WTC11 (cell line): ENCODE data around the gene MVP. TPM values are rescaled to one million over a fixed set of nuclear protein-coding genes. Genes with fewer than 3 reads are reported as not detected.
A peak's percentile ranks its signal among the peaks of the same experiment; 100 is the strongest.

Experiments
- AR ChIP-seq: fragments of 250-450 bp; sonication (Bioruptor Pico); IDR thresholded peaks from 2 replicates; pipeline ENCODE4 v1.9.0; 2021; ENCODE audit warnings: mild to moderate bottlenecking
- ATF1 ChIP-seq: sonication (generic); formaldehyde crosslinking; IDR thresholded peaks from 2 replicates; pipeline ENCODE4 v1.8.1; 2023; ENCODE audit warnings: mild to moderate bottlenecking, moderate library complexity, missing genetic modification reagents
- CREB1 ChIP-seq: sonication (generic); formaldehyde crosslinking; IDR thresholded peaks from 2 replicates; pipeline ENCODE4 v1.8.0; 2023; ENCODE audit warnings: mild to moderate bottlenecking, missing genetic modification reagents
- ELF4 ChIP-seq: sonication (generic); formaldehyde crosslinking; IDR thresholded peaks from 2 replicates; pipeline ENCODE4 v1.8.1; 2022; ENCODE audit warnings: low read depth, mild to moderate bottlenecking, moderate library complexity, missing genetic modification reagents
- FOXJ3 ChIP-seq: sonication (generic); formaldehyde crosslinking; IDR thresholded peaks from 2 replicates; pipeline ENCODE4 v1.9.0; 2021; ENCODE audit warnings: missing genetic modification reagents, mild to moderate bottlenecking, borderline replicate concordance
- GABPB1 ChIP-seq: sonication (generic); formaldehyde crosslinking; IDR thresholded peaks from 2 replicates; pipeline ENCODE4 v1.8.1; 2023; ENCODE audit warnings: mild to moderate bottlenecking, missing genetic modification reagents
- GTF2I ChIP-seq: fragments of 250-450 bp; sonication (Bioruptor Pico); conservative IDR thresholded peaks from 2 replicates; pipeline ENCODE4 v1.4.0; 2021; ENCODE audit warnings: mild to moderate bottlenecking
- JUN ChIP-seq: sonication (generic); formaldehyde crosslinking; IDR thresholded peaks from 2 replicates; pipeline ENCODE4 v1.8.0; 2023; ENCODE audit warnings: mild to moderate bottlenecking, missing genetic modification reagents
- MAX ChIP-seq: sonication (generic); formaldehyde crosslinking; IDR thresholded peaks from 2 replicates; pipeline ENCODE4 v1.8.0; 2022; ENCODE audit warnings: mild to moderate bottlenecking, missing genetic modification reagents
- NR2C2 ChIP-seq: sonication (generic); formaldehyde crosslinking; IDR thresholded peaks from 2 replicates; pipeline ENCODE4 v1.8.0; 2022; ENCODE audit warnings: mild to moderate bottlenecking, missing genetic modification reagents
- PRRX2 ChIP-seq: fragments of 250-450 bp; sonication (Bioruptor Pico); IDR thresholded peaks from 2 replicates; pipeline ENCODE4 v1.8.0; 2021; ENCODE audit warnings: mild to moderate bottlenecking
- USF1 ChIP-seq: sonication (generic); formaldehyde crosslinking; IDR thresholded peaks from 2 replicates; pipeline ENCODE4 v1.8.0; 2022; ENCODE audit warnings: mild to moderate bottlenecking, missing genetic modification reagents
- ZBTB21 ChIP-seq: sonication (generic); formaldehyde crosslinking; IDR thresholded peaks from 2 replicates; pipeline ENCODE4 v1.8.1; 2023; ENCODE audit warnings: mild to moderate bottlenecking, missing genetic modification reagents, borderline replicate concordance
- ZNF232 ChIP-seq: sonication (generic); formaldehyde crosslinking; IDR thresholded peaks from 2 replicates; pipeline ENCODE4 v1.8.0; 2022; ENCODE audit warnings: mild to moderate bottlenecking, missing genetic modification reagents
- ZNF416 ChIP-seq: fragments of 250-450 bp; sonication (Bioruptor Pico); IDR thresholded peaks from 2 replicates; pipeline ENCODE4 v1.9.0; 2021; ENCODE audit warnings: mild to moderate bottlenecking, inconsistent platforms
- ZSCAN18 ChIP-seq: fragments of 250-450 bp; sonication (Bioruptor Pico); IDR thresholded peaks from 2 replicates; pipeline ENCODE4 v2.1.2; 2022; ENCODE audit warnings: mild to moderate bottlenecking, moderate library complexity
- total RNA-seq: library from RNA; stranded (reverse); gene quantifications from 3 replicates; pipeline ENCODE4 v1.2.3, GENCODE V29; 2021
- TF ChIP-seq, protein P1 (sequence below): sonication (generic); formaldehyde crosslinking; IDR thresholded peaks from 2 replicates; pipeline ENCODE4 v1.8.1; 2022; ENCODE audit warnings: mild to moderate bottlenecking, missing genetic modification reagents, moderate library complexity, borderline replicate concordance
- TF ChIP-seq, protein P2 (sequence below): fragments of 250-450 bp; sonication (Bioruptor Pico); IDR thresholded peaks from 2 replicates; pipeline ENCODE4 v1.8.0; 2021; ENCODE audit warnings: mild to moderate bottlenecking

Gene MVP
- total RNA-seq, 1 experiment from 2014 or later, result 10.8 TPM

- TF ChIP-seq AR (CRISPR knock-in tag) (peak; percentile 81; the same call in 1 of the 2 replicates), GABPB1 (CRISPR knock-in tag) (peak; percentile 62), ZNF416 (CRISPR knock-in tag) (peak; percentile 88; the same call in 1 of the 2 replicates), CREB1 (CRISPR knock-in tag) (peak; percentile 57; the same call in 1 of the 2 replicates), ELF4 (no peak), MAX (CRISPR knock-in tag) (peak; percentile 83), USF1 (CRISPR knock-in tag) (peak; percentile 77), GTF2I (CRISPR knock-in tag) (no peak), ZSCAN18 (CRISPR knock-in tag) (no peak), ZNF232 (CRISPR knock-in tag) (no peak), ZBTB21 (CRISPR knock-in tag) (peak; percentile 75; the same call in 1 of the 2 replicates), NR2C2 (no peak), FOXJ3 (CRISPR knock-in tag) (no peak), PRRX2 (peak; percentile 88; the same call in 1 of the 2 replicates), JUN (CRISPR knock-in tag) (0 out of 2 replicates have a peak, but pooled peaks have one; percentile 24), ATF1 (no peak)
- TF ChIP-seq, protein P1, sequence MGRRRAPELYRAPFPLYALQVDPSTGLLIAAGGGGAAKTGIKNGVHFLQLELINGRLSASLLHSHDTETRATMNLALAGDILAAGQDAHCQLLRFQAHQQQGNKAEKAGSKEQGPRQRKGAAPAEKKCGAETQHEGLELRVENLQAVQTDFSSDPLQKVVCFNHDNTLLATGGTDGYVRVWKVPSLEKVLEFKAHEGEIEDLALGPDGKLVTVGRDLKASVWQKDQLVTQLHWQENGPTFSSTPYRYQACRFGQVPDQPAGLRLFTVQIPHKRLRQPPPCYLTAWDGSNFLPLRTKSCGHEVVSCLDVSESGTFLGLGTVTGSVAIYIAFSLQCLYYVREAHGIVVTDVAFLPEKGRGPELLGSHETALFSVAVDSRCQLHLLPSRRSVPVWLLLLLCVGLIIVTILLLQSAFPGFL (CRISPR knock-in tag), result 0 out of 2 replicates have a peak, but pooled peaks have one; percentile 16
- TF ChIP-seq, protein P2, sequence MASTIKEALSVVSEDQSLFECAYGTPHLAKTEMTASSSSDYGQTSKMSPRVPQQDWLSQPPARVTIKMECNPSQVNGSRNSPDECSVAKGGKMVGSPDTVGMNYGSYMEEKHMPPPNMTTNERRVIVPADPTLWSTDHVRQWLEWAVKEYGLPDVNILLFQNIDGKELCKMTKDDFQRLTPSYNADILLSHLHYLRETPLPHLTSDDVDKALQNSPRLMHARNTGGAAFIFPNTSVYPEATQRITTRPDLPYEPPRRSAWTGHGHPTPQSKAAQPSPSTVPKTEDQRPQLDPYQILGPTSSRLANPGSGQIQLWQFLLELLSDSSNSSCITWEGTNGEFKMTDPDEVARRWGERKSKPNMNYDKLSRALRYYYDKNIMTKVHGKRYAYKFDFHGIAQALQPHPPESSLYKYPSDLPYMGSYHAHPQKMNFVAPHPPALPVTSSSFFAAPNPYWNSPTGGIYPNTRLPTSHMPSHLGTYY (CRISPR knock-in tag), result peak; percentile 92
Measured at GRCh38 chr16:29805232-29806098, 14.8 kb upstream of the MVP start (continued).
